ENCODE results near the gene SCN7A. TPM values are rescaled to one million over a fixed set of nuclear protein-coding genes. Genes with fewer than 3 reads are reported as not detected.
A peak's percentile ranks its signal among the peaks of the same experiment; 100 is the strongest.

The SCN7A gene
- total RNA-seq (10 to 100 TPM in 2 of 9 donors, 1 to 10 TPM in 7; 2.8 to 19.7 (median 8.3) TPM), polyA plus RNA-seq (1 to 10 TPM; 2.6 to 9.6 (median 3.0) TPM)
- long read RNA-seq, donor 1: 0 reads
- long read RNA-seq, donor 2: 0 reads
- long read RNA-seq, donor 3: 0 reads
- long read RNA-seq, donor 4, partial matches to known transcripts: 0 of 1 reads
- long read RNA-seq, donor 4, other reads (novel, unspliced or antisense): 1 of 1 reads
- long read RNA-seq, donor 5, partial matches to known transcripts: 2 of 2 reads
- long read RNA-seq, donor 5, other reads (novel, unspliced or antisense): 0 of 2 reads
- long read RNA-seq, donor 6, partial matches to known transcripts: 2 of 4 reads
- long read RNA-seq, donor 6, other reads (novel, unspliced or antisense): 2 of 4 reads
- long read RNA-seq, donor 7: 0 reads
- long read RNA-seq, donor 8: 0 reads
- long read RNA-seq, donor 9: 0 reads
- long read RNA-seq, donor 10: 0 reads

DNA sequence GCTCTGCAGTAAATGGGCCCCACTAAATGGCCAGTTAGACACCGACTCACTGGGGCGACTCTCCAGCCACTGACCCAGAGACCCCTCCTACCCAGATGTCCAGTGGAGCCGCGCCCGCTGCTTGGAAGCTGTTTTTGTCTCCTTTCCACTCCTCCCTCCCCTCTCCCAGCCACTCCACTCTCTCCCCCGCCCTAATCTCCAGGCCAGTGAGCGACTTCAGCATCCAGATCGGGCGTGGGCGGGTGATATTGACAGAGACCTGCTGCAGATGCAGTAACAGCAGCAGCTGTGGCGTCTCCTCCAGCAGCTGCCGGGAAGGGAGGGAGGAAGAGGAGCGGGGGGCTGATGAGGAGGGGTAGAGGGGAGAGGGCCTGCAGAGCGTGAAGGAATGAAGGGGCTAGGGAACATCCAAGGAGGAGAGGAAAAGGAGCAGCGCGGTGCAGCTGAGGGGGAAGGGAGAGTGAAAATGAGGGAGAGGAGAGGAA lies at the start of gene SCN7A:
SCN7A (minus strand) TSS at position 110 of the 485 bp plus-strand sequence. CDS start 16,553 bp downstream, outside the sequence.
- 5 to 14% (median 7%) methylated on average over 16 of the region's 16 CpGs for WGBS, 4 donors
- H3K9me3 ChIP-seq (replicated peaks in 1 of 3): no peaks in the 10 kb centered on the region
- H3K36me3 ChIP-seq (replicated peaks in 1 of 2): no peaks in the 10 kb centered on the region
- peak within 1 kb of the TSS in 1 of 4 donors; percentile 31 for H3K4me3 ChIP-seq
- TF ChIP-seq, protein P1, sequence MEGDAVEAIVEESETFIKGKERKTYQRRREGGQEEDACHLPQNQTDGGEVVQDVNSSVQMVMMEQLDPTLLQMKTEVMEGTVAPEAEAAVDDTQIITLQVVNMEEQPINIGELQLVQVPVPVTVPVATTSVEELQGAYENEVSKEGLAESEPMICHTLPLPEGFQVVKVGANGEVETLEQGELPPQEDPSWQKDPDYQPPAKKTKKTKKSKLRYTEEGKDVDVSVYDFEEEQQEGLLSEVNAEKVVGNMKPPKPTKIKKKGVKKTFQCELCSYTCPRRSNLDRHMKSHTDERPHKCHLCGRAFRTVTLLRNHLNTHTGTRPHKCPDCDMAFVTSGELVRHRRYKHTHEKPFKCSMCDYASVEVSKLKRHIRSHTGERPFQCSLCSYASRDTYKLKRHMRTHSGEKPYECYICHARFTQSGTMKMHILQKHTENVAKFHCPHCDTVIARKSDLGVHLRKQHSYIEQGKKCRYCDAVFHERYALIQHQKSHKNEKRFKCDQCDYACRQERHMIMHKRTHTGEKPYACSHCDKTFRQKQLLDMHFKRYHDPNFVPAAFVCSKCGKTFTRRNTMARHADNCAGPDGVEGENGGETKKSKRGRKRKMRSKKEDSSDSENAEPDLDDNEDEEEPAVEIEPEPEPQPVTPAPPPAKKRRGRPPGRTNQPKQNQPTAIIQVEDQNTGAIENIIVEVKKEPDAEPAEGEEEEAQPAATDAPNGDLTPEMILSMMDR (IDR thresholded peaks at IDR 0.05): no peak
- no peak for TF ChIP-seq POLR2A (IDR thresholded peaks at IDR 0.05)
- no peaks in the 10 kb centered on the region for H3K4me1 ChIP-seq (replicated peaks in 1 of 2)
- DNase-seq: peak; percentile 22 to 84 (median 26)
- peak within 1 kb of the TSS in 1 of 5 donors; percentile 17 for H3K27ac ChIP-seq
- intact Hi-C loops (cut with DNase I): no loop called here
- H3K27me3 ChIP-seq: no peaks in the 10 kb centered on the region

DNA sequence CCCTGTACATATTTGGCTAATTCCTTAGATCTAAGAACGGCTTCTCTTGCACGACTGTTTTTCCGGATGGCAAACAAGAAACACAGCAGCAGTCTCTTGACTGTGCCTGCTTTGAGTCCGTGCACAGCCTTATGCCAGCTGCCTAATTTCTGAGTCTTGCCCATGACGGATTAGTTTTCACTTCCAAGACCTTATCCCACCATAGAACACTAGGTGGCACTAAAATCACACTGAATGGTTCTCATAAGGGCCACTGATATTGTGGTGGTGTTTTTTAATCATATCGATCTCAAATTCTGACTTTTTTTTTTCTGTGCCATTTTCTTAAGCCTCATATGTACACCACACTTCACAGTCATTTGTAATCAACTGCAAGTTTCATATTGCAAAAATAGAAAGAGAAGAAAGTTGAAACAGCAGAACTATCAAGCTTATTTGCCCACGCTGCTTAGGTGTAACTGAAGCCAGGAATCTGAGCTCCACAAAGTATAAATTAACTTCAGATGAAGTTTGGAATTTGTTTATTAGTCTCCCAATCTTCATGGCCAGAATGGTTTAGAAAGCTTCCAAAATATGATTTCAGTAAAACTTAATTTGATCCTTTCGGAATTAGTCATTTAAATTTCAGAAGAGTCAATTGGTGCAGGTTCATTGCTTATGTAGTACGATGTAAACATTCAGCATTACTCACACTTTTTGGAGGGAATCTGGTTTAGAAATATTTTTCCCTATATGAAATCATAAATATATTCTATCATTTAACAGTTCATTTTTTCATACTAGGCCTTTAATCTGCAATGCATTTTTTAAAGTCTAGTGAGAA lies 45.5 kb upstream of the SCN7A start:
- H3K9me3 ChIP-seq (replicated peaks in 1 of 3): no peaks in the 10 kb centered on the region
- TF ChIP-seq, protein P1 (IDR thresholded peaks at IDR 0.05): peak; percentile 47 to 83 (median 74)
- no peak for TF ChIP-seq POLR2A (IDR thresholded peaks at IDR 0.05)
- H3K27ac ChIP-seq: no peak overlapping the region
- intact Hi-C loops (cut with DNase I): loop anchor here (10.0 kb wide), 2 partner anchors 675 to 1575 kb away; no protein-coding TSS in a partner anchor
- H3K4me3 ChIP-seq: no peak overlapping the region
- 29 to 31% (median 30%) methylated on average over 9 of the region's 9 CpGs for WGBS, 4 donors
- no peaks in the 10 kb centered on the region for H3K36me3 ChIP-seq (replicated peaks in 1 of 2)
- DNase-seq: peak; percentile 12 to 53 (median 32)
- no peaks in the 10 kb centered on the region for H3K27me3 ChIP-seq
- H3K4me1 ChIP-seq (replicated peaks in 1 of 2): no peaks in the 10 kb centered on the region

DNA sequence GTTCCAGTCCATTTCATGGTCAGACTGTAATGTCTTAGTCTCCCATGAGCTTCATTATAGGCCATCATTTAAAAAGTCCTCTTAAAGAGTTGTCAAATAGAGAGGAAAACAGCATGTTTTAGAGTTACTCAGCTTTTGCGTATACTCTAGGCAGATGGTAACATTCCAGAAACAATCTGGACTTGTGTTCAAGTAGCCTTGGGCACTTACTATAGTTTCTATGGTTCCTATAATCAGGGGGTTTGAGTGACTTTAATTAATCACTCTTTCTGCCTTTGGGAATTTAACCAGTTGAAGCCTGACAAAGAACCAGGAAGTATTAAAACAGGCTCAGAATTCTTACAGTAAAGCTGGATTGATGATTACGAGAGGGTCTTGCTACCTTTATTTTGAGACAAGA lies 42.1 kb upstream of the SCN7A start:
- H3K27ac ChIP-seq: no peak overlapping the region
- TF ChIP-seq, protein P1 (IDR thresholded peaks at IDR 0.05): no peak
- no peak for TF ChIP-seq POLR2A (IDR thresholded peaks at IDR 0.05)
- intact Hi-C loops (cut with DNase I): loop anchor here (10.0 kb wide), 2 partner anchors 679 to 1579 kb away; no protein-coding TSS in a partner anchor
- H3K36me3 ChIP-seq (replicated peaks in 1 of 2): no peaks in the 10 kb centered on the region
- WGBS, 4 donors: 79 to 93% (median 83%) methylated on average over 2 of the region's 2 CpGs
- no peak for DNase-seq
- no peaks in the 10 kb centered on the region for H3K4me1 ChIP-seq (replicated peaks in 1 of 2)
- no peaks in the 10 kb centered on the region for H3K27me3 ChIP-seq
- no peaks in the 10 kb centered on the region for H3K9me3 ChIP-seq (replicated peaks in 1 of 3)
- no peak overlapping the region for H3K4me3 ChIP-seq

DNA sequence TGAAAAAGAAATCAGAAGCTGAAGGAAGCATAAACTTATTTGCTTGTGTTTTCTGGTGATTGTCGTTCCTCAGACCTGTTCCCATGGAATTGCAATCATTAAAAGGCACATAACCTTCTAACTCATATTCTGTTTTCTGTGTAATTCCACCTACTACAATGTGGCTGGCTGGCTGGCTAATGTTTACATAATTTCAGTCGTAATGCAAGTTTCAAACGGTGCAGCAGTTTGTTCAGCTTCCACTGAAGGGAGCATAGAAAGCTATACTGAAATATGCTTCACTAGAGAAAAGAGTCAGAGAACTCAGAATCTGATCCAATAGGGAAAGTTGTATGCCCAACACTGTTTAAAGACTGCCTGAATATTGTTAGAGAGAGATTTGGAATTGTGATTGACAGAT lies 27.1 kb upstream of the SCN7A start:
- H3K4me1 ChIP-seq (replicated peaks in 1 of 2): no peaks in the 10 kb centered on the region
- intact Hi-C loops (cut with DNase I): no loop called here
- no peaks in the 10 kb centered on the region for H3K27me3 ChIP-seq
- no peak for DNase-seq
- no peaks in the 10 kb centered on the region for H3K36me3 ChIP-seq (replicated peaks in 1 of 2)
- H3K4me3 ChIP-seq: no peak overlapping the region
- H3K9me3 ChIP-seq (replicated peaks in 1 of 3): peaks cover 0 to 5% (median 0%) of the 10 kb centered on the region in 3 donors
- 54 to 62% (median 60%) methylated on average over 3 of the region's 3 CpGs for WGBS, 4 donors
- no peak overlapping the region for H3K27ac ChIP-seq
- TF ChIP-seq, protein P1 (IDR thresholded peaks at IDR 0.05): no peak
- TF ChIP-seq POLR2A (IDR thresholded peaks at IDR 0.05): no peak

Measured in adrenal gland (tissue), 19 donors.